Non-pigmented ciliary epithelial cell (primary cell): Measurements from ENCODE around the gene TASP1.
"Not testable (repeated sequence)": the region's sequence is repeated elsewhere in the genome, so short reads cannot be mapped to it uniquely, and the experiment has no call there.

Experiments
- DNase-seq: peaks from one replicate; pipeline ENCODE4 v3.0.0-alpha.2; 2010; ENCODE audit warnings: low read depth

The TASP1 gene

DNA sequence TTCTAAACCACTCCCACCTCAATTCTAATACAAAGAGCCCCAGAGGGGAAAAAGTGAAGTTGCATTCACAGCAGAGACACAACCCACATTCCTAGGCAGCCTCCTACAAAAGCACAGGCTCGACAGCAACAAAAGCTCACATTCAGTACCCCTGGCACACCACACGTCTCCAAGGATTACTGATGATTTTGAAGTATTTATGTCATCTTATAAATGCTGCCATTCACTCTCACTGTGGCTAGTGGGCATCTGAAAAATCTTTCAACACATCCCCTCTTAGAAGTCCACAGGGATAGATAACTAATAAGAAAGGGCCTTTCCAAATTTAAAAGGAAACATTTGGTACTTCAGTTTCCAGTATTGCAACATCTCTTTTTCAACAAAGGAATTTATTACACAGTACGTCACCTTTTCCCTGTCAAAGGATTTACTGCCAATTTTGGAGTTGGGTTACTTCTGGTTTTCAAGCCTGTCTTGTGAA, 146.7 kb downstream of the TASP1 start:
- DNase-seq: peak; percentile 17

DNA sequence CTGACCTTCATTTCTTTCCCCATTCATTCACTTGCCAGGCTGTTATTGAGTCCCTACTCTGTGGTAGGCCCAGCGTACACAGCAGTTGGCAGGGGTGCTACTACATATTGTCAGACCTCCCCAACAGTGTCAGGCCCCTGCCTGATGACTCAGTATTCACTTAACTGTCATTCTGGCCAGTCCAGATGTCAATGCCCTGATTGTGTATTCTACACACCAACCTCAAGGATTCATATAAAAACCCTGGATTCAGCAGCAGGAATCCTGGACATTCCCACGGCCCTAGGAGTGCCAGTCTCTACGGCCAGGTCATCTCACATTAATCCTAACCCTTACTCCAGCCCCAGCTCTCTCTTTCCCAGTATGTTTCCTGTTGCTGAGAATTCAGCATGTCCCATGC, 151.5 kb downstream of the TASP1 start:
- DNase-seq: no peak

DNA sequence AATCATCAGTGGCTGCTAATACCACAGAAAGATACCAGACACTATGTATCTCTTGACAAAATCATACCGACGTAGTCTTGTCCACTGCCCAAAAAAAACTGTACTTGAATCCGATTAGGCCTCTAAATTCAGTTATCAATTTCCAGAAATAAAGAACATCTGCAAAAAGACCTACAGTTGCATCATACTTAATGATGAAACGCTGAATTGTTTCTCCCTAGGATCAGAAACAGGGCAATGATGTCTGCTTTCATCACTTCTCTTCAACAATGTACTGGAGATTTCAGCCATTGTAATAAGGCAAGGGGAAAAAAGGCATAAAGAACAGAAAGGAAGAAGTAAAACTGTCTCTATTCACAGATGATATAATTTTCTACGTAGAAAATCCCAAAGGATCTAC, 152.0 kb downstream of the TASP1 start:
- no peak for DNase-seq

DNA sequence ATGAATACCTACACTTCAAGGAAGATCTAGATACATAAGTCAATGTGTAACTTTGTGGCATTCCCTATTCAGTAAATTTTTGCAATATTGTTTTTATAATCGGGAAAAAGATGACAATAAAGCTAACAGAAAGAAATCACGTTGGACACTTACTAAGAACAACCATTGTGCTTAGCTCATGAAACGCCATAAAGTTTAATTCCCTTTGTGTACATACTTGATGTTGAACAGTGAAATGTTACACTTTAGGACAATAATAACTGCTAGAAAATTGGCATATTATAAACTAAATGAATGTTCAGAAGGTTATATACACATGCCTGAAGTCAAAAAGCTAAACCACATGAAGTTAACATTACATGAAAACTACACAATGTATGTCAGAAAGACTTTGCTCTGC, 153.2 kb downstream of the TASP1 start:
- no peak for DNase-seq

DNA sequence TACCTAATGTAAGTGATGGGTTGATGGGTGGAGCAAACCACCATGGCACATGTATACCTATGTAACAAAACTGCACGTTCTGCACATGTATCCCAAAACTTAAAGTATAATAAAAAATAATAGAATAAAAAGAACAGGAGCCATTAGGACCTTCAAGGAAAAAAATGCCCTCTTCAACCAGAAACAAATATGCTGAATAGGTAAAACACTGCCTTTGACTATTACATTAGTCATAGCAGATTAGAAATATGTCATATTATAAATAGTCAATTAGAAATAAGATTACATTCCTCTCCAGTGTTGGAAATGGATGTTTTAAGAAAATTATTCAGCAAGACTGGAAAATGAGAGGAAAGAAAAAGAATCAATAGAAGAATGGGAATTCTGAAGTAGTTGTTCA, 153.7 kb downstream of the TASP1 start:
- not testable (repeated sequence) for DNase-seq

DNA sequence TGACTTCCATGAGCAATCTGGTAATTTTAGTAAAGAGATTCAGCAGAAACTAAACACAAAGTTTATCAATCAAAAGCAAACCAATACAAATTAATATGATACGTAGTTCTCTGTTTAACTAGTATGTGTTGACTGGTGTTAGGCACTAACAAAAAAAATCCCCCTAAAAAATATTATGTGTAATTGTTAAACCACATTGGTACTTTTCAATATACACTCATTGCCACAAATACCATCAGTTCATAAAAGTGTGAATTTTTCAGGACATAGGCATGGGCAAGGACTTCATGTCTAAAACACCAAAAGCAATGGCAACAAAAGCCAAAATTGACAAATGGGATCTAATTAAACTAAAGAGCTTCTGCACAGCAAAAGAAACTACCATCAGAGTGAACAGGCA, 155.3 kb downstream of the TASP1 start:
- not testable (repeated sequence) for DNase-seq

DNA sequence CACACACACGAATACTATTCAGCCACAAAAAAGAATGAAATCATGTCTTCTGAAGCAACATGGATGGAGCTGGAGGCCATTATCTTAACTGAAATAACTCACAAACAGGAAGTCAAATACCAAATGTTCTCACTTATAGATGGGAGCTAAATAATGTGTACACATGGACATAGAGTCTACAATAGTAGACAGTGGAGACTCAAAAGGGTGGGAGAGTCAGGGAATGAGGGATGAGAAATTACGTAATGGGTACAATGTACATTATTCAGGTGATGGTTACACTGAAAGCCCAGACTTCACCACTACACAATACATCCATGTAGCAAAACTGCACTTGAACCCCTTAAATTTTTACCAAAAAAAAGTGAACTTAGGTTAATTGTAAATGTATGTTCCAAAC, 160.4 kb downstream of the TASP1 start:
- DNase-seq: no peak

DNA sequence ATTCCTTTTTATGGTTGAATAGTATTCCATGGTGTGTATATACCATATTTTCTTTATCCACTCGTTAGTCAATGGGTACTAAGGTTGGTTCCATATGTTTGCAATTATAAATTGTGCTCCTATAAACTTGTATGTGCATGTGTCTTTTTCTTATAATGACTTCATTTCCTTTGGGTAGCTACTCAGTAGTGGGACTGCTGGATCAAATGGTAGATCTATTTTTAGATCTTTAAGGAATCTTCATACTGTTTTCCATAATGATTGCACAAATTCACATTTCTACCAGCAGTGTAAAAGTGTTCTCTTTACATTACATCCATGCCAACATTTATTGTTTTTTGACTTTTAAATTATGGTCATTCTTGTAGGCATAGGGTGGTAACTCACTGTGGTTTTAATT, 164.3 kb downstream of the TASP1 start:
- no peak for DNase-seq

DNA sequence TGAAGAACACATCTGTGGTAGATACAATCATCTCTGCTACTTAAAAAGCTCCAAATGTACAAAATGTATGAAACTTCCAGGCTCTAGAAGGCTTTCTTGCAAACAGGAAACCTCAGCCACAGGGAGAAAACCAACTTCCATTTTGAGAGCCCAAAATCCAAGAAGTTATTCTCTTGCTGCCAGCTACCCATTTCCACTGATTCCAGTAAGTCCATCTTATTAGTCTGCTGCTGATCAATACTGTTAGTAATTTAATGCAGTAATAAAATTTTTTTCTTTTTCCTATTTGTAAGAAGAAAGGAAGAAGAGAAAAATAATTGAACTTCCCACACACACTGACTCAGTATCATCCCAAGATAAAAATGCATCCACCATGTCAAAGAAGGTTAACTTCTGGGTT, 169.5 kb downstream of the TASP1 start:
- DNase-seq: no peak

DNA sequence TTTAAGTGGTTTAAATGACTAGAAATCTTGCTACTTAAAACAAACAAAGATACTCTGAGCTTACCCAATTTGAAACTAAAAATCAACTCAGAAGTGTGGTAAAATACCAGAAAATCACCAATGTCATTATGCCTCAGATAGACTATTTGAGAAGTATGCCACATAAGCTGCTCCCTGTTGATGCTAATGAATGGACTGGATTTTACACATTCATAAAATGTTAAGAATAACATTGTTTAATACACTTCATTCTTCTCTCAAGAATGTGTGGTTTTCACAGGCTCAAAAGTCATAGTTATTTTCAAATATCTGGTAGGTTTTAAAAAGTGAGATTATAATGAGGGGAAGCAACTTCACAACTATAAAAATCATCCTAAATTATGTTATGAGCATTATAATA, 170.6 kb downstream of the TASP1 start:
- DNase-seq: no peak

DNA sequence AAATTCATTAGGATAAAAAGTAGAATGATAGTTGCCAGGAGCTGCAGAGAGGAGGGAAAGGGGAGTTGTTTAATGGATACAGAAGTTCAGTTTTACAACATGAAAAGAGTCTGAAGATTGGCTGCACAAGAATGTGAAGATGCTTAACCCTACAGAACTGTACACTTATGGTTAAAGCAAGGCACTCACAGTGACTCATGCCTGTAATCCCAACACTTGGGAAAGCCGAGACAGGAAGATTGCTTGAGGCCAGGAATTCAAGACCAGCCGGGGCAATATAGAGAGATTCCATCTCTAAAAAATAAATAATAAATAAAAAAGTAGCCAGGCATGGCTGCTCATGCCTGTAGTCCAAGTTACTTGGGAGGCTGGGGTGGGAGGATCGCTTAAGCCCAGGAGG, 174.0 kb downstream of the TASP1 start:
- DNase-seq: no peak

DNA sequence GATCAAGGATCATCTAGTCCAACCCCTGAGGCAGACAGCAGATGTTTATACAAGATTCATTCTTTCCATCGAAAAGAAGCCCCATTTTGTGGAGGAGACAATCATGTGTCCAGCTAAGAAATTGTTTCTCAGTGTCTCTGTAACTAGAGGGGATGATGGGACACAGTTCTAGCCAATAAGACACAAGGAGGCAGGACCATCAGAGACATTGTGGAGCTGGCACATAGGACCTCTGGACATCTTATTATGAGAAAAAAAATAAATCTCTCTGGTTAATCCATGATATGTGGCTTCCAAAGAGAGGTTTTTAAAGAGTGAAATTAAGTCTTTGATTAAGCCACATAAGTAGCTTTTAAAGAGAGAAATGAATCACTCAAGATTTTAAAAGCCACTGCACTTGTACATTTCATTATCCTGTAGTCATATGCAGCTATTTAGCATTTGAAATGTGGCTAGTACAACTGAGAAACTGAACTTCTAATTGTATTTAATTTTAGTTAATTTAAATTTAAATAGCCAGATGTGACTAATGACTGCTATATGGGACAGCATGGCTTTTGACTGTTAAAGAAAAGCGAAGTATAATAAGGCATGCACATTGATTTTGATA, 176.8 kb downstream of the TASP1 start:
- no peak for DNase-seq

DNA sequence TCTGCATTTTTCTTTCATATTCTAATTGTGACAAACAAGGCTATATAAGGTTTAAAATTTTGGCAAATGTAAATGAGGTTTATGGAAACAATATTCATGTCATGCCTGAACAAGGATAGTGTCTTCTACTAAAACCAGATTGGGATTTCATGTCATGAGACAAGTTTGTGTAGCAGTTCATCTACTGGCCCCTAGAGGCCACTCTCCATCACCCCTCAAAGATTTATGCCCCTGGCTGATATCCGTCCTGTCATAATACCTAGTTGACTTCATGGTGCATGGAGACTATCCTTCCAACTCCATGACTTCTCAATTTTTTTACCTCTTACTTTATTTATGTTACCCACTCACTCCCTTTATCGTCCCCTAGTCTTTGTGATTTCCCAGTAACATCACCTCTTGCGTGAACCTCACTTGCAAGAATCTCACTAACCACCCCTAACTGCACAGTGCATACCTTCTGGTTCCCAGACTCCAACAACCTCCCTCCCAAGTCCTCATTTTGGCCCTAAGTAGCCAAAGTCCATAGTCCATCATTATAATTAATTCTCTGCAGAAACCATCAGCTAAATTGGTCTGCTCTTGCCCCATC, 179.8 kb downstream of the TASP1 start:
- DNase-seq: no peak

DNA sequence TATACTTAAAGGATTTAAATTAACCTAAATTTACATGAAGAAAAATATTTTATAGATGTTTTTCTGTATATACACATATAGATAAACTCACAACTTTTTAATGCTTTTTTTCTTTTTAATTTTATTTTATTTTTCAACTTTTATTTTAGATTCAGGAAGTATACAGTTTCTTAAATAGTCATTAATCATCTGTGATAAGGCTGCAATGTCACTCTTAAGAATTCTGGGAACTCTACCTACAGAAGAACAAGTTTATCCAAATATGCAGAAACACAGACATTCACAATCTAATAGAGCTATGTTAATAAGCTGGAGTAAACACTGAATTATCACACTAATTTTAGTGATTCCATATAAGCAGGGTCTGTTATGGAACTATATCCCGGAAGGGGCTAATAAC, 181.2 kb downstream of the TASP1 start:
- DNase-seq: no peak

DNA sequence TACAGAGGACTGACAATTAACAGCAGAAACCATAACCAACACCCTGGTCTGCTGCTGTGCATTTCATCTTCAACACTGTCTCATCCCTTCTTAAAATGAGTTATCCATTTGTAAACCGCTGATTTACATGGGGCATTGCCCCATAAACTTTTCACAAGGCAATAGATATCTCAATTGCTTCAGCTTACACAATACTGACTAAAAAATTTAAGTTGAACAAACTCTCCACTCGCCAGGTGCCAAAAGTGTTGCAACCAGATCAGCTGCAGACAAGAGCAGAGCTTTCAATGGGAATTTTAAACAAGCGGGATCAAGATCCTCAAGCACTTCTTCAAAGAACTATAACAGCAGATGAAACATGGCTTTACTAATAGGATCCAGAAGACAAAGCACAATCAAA, 183.0 kb downstream of the TASP1 start:
- no peak for DNase-seq

DNA sequence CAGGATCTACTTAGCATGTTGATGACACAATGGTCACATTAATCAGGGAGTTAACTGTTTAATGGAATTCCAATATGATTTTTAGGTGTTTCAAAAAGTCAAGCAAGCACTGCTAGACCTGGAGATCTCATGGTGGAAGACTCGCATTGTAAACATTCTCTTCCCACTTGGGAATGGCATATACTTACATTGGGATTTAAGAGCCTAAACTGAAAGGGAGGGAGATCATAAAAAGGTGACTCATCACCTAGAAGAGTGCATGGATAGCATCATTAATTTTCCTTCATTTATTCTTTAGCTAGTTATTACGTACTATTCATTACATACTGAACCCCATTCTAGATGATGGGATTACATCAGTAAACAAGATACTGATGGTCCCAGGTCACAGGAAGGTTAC, 185.4 kb downstream of the TASP1 start:
- DNase-seq: no peak

DNA sequence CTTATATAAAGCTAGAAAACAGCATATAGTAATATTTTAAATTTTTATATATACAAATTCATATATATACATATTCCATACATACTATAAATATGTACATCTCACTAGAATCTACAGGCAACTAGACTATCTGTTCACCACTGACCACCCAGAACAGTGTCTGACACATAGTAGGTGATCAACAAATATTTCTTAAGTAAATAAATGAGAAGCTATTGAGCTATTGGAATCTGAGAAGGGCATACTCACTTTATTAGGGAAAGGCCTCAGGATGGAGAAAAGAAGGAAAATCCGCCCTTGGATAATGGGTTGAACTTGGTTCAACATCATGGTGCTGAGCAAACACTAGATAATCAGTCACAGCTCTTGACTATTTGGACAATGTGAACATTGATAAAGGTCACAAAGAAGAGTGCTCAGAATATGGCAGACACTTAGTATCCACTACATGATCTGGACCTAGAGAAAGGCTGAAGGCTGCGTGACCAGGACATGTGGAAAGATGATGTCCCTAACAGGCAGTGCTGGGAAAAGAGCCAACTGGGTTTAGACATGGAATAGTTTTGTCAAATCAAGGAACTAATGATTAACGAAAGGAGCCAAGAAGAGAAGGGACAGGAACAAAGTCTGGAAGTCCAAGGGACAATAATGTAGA, 186.1 kb downstream of the TASP1 start:
- DNase-seq: no peak

DNA sequence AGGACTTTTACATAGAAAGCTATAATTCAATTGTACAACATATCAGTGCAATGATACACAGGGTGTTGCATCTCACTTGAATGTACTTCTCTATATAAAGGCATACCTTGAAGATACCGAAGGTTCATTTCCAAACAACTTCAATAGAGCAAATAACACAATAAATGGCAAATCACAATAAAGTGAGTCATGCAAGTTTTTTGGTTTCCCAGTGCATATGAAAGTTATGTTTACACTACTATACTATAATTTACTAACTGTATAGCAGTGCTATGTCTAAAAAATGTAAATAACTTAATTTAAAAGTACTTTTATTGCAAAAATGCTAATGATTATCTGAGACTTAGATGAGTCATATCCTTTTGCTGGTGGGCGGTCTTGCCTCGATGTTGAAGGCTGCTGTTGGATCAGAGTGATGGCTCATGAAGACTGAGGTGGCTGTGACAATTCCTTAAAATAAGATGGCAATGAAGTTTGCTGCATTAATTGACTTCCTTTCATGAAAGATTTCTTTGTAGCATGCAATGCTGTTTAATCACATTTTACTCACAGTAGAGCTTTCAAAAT, 188.8 kb downstream of the TASP1 start:
- no peak for DNase-seq

DNA sequence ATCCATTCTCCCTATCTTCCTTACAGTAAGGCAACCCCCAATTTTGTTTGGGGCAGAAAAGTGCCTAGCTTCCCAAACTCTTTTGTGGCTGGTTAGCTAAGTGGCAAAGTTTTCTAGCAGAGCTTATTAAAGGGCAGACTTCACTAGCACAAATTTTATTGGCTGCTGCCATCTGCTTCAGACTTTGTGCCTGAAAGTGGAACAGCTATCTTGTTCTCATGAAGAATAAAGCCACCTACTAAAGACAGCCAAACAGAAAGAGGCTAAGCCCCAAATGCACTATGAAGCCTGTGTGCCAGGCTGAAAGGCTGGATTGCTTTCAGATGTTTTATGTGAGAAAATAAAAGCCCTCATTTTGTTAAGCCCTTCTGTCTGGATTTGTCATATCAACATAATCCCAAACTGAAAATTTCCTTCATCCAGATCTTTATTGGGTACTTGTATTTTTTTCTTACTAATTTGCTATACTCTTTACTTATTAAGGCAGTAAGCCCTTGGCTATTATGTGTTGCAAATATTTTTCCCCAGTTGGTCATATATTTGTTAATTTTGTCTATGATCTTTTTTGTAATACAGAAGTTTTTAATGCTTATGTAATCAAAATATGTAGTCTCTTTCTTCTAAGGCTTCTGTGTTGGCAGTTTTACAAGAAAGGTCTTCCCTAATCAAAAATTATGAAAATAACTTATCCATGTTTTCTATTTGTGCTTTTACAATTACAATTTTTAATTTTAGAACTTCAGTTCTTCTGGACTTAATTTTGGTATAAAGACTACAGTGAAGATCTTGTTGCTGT, 191.1 kb downstream of the TASP1 start:
- DNase-seq: no peak

DNA sequence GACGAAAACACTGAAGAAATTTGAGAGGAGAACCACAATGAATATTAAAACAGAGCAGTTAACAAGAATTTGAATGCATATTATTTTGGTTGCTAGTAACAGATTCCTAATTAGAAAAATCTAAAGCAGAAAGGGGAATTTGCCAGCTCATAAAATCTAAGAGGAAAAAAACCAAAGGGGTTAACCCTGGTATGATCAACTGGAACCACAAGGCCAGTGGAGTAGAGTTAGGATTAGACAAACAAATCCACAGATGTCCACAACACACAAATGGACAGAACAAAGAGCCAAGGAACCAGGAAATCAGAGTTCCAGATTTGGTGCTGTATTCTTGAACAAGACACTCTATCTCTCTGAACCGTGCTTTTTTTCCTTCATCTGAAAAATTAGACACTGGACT, 195.0 kb downstream of the TASP1 start:
- DNase-seq: no peak

DNA sequence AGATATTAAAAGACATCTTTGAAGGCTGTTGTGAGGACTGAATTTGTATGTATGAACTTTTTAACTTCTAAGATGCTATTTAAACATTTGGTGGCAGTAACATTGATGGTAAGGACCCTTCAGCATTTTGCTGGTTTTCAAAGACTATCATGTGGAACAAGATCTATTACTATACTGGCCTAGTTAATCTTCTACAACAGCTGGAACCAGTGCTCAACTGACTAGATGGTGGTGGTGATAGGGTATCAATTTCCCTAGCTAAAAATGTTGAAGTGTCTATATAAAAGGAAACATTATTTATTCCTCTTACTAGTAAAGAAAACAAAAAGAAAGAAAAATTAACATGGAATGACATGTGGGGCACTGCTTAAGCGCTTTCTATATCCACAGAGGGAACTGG, 195.7 kb downstream of the TASP1 start:
- DNase-seq: no peak

DNA sequence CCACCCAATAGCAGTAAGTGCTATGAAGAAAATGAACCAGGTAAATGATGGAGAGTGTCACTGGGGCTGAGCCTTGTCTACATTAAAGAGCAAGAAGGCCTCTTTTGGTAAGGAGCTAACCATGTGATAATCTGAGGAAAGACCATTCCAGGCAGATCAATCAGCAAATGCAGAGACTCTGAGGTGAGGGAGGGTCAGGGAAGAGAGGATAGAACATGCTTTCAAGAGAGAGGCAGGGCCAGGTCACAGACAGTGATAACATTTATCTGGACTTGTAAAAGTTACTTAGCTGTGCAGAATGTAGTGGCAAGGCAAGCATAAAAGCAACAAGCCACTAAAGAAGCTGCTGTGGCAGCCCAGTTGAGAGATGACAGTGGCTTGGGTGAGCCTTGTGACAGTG, 197.3 kb downstream of the TASP1 start:
- no peak for DNase-seq

DNA sequence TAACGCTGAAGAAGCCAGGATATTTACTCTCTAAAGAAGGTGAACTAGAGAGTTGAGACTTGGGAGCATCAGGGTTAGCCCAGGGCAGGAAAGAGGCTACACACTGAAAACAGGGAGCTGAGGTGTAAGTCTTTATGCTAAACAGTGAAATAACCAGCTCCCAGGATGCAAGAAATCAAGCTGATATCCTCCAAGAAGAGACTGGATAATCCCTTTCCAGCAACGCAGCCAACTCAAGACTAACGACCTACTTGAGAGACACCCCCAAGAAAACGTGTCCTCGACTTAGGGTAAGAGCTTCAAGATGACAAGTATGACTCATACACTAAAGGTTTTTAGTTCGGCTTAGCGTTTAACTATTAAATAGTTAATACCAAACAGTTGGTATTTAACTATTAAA, 202.2 kb downstream of the TASP1 start:
- no peak for DNase-seq
